GM19099 (cell line): ENCODE data around the gene GSTM2.

Source experiments
- POLR2A ChIP-seq: IDR thresholded peaks from 3 replicates; pipeline ENCODE4 v1.6.1; 2011; ENCODE audit warnings: low read depth; ENCODE audit not compliant: insufficient read length; ENCODE audit errors: extremely low read depth

Gene GSTM2

GRCh38 chr1:109635862-109636200 lies 32.0 kb upstream of the GSTM2 start:
- TF ChIP-seq POLR2A: no peak

- no peak for TF ChIP-seq POLR2A
These were observed 31.5 kb upstream of the GSTM2 start for GRCh38 chr1:109636201-109636952.

GRCh38 chr1:109637446-109637845 lies 30.4 kb upstream of the GSTM2 start:
- TF ChIP-seq POLR2A: no peak

- TF ChIP-seq POLR2A: no peak
These were observed 28.6 kb upstream of the GSTM2 start for GRCh38 chr1:109639063-109639840.

GRCh38 chr1:109639841-109640184 lies 28.0 kb upstream of the GSTM2 start:
- no peak for TF ChIP-seq POLR2A

- no peak for TF ChIP-seq POLR2A
These were observed 27.5 kb upstream of the GSTM2 start for GRCh38 chr1:109640285-109640865.

GRCh38 chr1:109641078-109641740 lies 26.6 kb upstream of the GSTM2 start:
- TF ChIP-seq POLR2A: no peak

- TF ChIP-seq POLR2A: no peak
These were observed 26.0 kb upstream of the GSTM2 start for GRCh38 chr1:109641861-109642260.

- no peak for TF ChIP-seq POLR2A
These were observed 25.2 kb upstream of the GSTM2 start for GRCh38 chr1:109642626-109643025.

- no peak for TF ChIP-seq POLR2A
These were observed 24.2 kb upstream of the GSTM2 start for GRCh38 chr1:109643385-109644230.

GRCh38 chr1:109644670-109645069 lies 23.2 kb upstream of the GSTM2 start:
- TF ChIP-seq POLR2A: no peak

GRCh38 chr1:109649491-109649914 lies 18.4 kb upstream of the GSTM2 start:
- TF ChIP-seq POLR2A: no peak

GRCh38 chr1:109650609-109651008 lies 17.2 kb upstream of the GSTM2 start:
- TF ChIP-seq POLR2A: no peak

GRCh38 chr1:109652402-109652801 lies 15.5 kb upstream of the GSTM2 start:
- TF ChIP-seq POLR2A: no peak

- no peak for TF ChIP-seq POLR2A
These were observed 14.6 kb upstream of the GSTM2 start for GRCh38 chr1:109653306-109653705.
